ENCODE data around the gene TOMM20. TPM values are rescaled to one million over a fixed set of nuclear protein-coding genes. Genes with fewer than 3 reads are reported as not detected.

Gene TOMM20
- total RNA-seq, 1 donor from 2014 or later: 143 TPM

GRCh38 chr1:235169986-235170385, 41.3 kb upstream of the TOMM20 start:
- Mint-ChIP-seq H3K27me3 (ENCODE audit: low read depth, unreplicated experiment) (no peaks in the 10 kb centered on the region), H3K36me3 (ENCODE audit: low read depth, unreplicated experiment) (peaks cover 11% of the 10 kb centered on the region), H3K9me3 (ENCODE audit: unreplicated experiment) (no peaks in the 10 kb centered on the region), H3K4me3 (ENCODE audit: unreplicated experiment) (no peak overlapping the region), H3K27ac (ENCODE audit: unreplicated experiment) (no peak overlapping the region), H3K4me1 (ENCODE audit: low read depth, unreplicated experiment) (no peaks in the 10 kb centered on the region)
- H3K36me3 ChIP-seq (ENCODE audit: insufficient read depth, low read length): peaks cover 17% of the 10 kb centered on the region
- H3K4me1 ChIP-seq (ENCODE audit: insufficient read depth, low read length): no peaks in the 10 kb centered on the region
- no peaks in the 10 kb centered on the region for H4K20me1 ChIP-seq (ENCODE audit: insufficient read depth, low read length)
- H3K9ac ChIP-seq (ENCODE audit: low read length): no peak overlapping the region
- no peak overlapping the region for H2AFZ ChIP-seq (ENCODE audit: low read depth, low read length)
- H3K27ac ChIP-seq (ENCODE audit: low read depth, low read length): no peak overlapping the region
- H3K4me3 ChIP-seq (ENCODE audit: insufficient read depth, low read depth, low read length): no peak overlapping the region
- DNase-seq (ENCODE audit: low read depth): no peak
- no peak overlapping the region for H3K4me2 ChIP-seq (ENCODE audit: low read length)
- TF ChIP-seq EZH2 (IDR thresholded peaks at IDR 0.05; ENCODE audit: insufficient read depth, low read length) (no peak), CTCF (IDR thresholded peaks at IDR 0.05; ENCODE audit: insufficient read depth, low read depth, low read length) (no peak)
- H3K79me2 ChIP-seq (ENCODE audit: insufficient read depth, low read length): no peaks in the 10 kb centered on the region
- no peaks in the 10 kb centered on the region for H3K27me3 ChIP-seq (ENCODE audit: insufficient read depth, low read length)
- no peak for FAIRE-seq
- H3K9me3 ChIP-seq (ENCODE audit: insufficient read depth, low read depth, low read length): no peaks in the 10 kb centered on the region

GRCh38 chr1:235168375-235168774, 39.7 kb upstream of the TOMM20 start:
- H3K4me1 Mint-ChIP-seq (ENCODE audit: low read depth, unreplicated experiment): no peaks in the 10 kb centered on the region
- no peak for TF ChIP-seq EZH2 (IDR thresholded peaks at IDR 0.05; ENCODE audit: insufficient read depth, low read length)
- TF ChIP-seq CTCF (IDR thresholded peaks at IDR 0.05; ENCODE audit: insufficient read depth, low read depth, low read length): no peak
- H3K27me3 Mint-ChIP-seq (ENCODE audit: low read depth, unreplicated experiment): no peaks in the 10 kb centered on the region
- no peaks in the 10 kb centered on the region for H3K79me2 ChIP-seq (ENCODE audit: insufficient read depth, low read length)
- H3K9me3 ChIP-seq (ENCODE audit: insufficient read depth, low read depth, low read length): no peaks in the 10 kb centered on the region
- H3K36me3 Mint-ChIP-seq (ENCODE audit: low read depth, unreplicated experiment): peaks cover 9% of the 10 kb centered on the region
- no peak overlapping the region for H3K4me2 ChIP-seq (ENCODE audit: low read length)
- H3K36me3 ChIP-seq (ENCODE audit: insufficient read depth, low read length): peaks cover 13% of the 10 kb centered on the region
- H3K4me3 ChIP-seq (ENCODE audit: insufficient read depth, low read depth, low read length): no peak overlapping the region
- H3K4me3 Mint-ChIP-seq (ENCODE audit: unreplicated experiment): no peak overlapping the region
- FAIRE-seq: no peak
- no peaks in the 10 kb centered on the region for H3K9me3 Mint-ChIP-seq (ENCODE audit: unreplicated experiment)
- no peaks in the 10 kb centered on the region for H3K27me3 ChIP-seq (ENCODE audit: insufficient read depth, low read length)
- no peak overlapping the region for H2AFZ ChIP-seq (ENCODE audit: low read depth, low read length)
- no peak overlapping the region for H3K27ac Mint-ChIP-seq (ENCODE audit: unreplicated experiment)
- no peaks in the 10 kb centered on the region for H4K20me1 ChIP-seq (ENCODE audit: insufficient read depth, low read length)
- H3K27ac ChIP-seq (ENCODE audit: low read depth, low read length): no peak overlapping the region
- no peak overlapping the region for H3K9ac ChIP-seq (ENCODE audit: low read length)
- no peaks in the 10 kb centered on the region for H3K4me1 ChIP-seq (ENCODE audit: insufficient read depth, low read length)
- DNase-seq (ENCODE audit: low read depth): no peak

- TF ChIP-seq EZH2 (IDR thresholded peaks at IDR 0.05; ENCODE audit: insufficient read depth, low read length) (no peak), CTCF (IDR thresholded peaks at IDR 0.05; ENCODE audit: insufficient read depth, low read depth, low read length) (no peak)
- Mint-ChIP-seq H3K4me3 (ENCODE audit: unreplicated experiment) (peak overlapping the region; percentile 97), H3K9me3 (ENCODE audit: unreplicated experiment) (no peaks in the 10 kb centered on the region), H3K27ac (ENCODE audit: unreplicated experiment) (peak overlapping the region; percentile 92), H3K4me1 (ENCODE audit: low read depth, unreplicated experiment) (peaks cover 3% of the 10 kb centered on the region), H3K27me3 (ENCODE audit: low read depth, unreplicated experiment) (no peaks in the 10 kb centered on the region), H3K36me3 (ENCODE audit: low read depth, unreplicated experiment) (peaks cover 2% of the 10 kb centered on the region)
- peak overlapping the region; percentile 93 for H2AFZ ChIP-seq (ENCODE audit: low read depth, low read length)
- DNase-seq (ENCODE audit: low read depth): no peak
- no peak for FAIRE-seq
- peaks cover 17% of the 10 kb centered on the region for H4K20me1 ChIP-seq (ENCODE audit: insufficient read depth, low read length)
- no peaks in the 10 kb centered on the region for H3K9me3 ChIP-seq (ENCODE audit: insufficient read depth, low read depth, low read length)
- peak overlapping the region; percentile 91 for H3K4me3 ChIP-seq (ENCODE audit: insufficient read depth, low read depth, low read length)
- peaks cover 3% of the 10 kb centered on the region for H3K4me1 ChIP-seq (ENCODE audit: insufficient read depth, low read length)
- peak overlapping the region; percentile 91 for H3K9ac ChIP-seq (ENCODE audit: low read length)
- H3K79me2 ChIP-seq (ENCODE audit: insufficient read depth, low read length): peaks cover 39% of the 10 kb centered on the region
- H3K36me3 ChIP-seq (ENCODE audit: insufficient read depth, low read length): peaks cover 15% of the 10 kb centered on the region
- H3K4me2 ChIP-seq (ENCODE audit: low read length): peak overlapping the region; percentile 88
- H3K27me3 ChIP-seq (ENCODE audit: insufficient read depth, low read length): no peaks in the 10 kb centered on the region
- peak overlapping the region; percentile 85 for H3K27ac ChIP-seq (ENCODE audit: low read depth, low read length)
Observed at GRCh38 chr1:235161685-235162327, 33.2 kb upstream of the TOMM20 start.
